ENCODE measurements around the gene LCN9.

- no peak for TF ChIP-seq CTCF (conservative IDR thresholded peaks at IDR 0.05 in 1 of 2, IDR thresholded peaks at IDR 0.05 in 1 of 2; ENCODE audit: extremely low read depth in 1 of 2, insufficient read depth in 1 of 2, low read depth in 1 of 2, low read length in 2 of 2)
- no peak for TF ChIP-seq EZH2 (IDR thresholded peaks at IDR 0.05; ENCODE audit: borderline replicate concordance, low read length)
Measured at GRCh38 chr9:135624282-135624681, 38.8 kb upstream of the LCN9 start.

All from mammary epithelial cell (primary cell).